Fibroblast of skin of back (primary cell): ENCODE measurements around the gene TIMM17A. TPM values are rescaled to one million over a fixed set of nuclear protein-coding genes. Genes with fewer than 3 reads are reported as not detected.

Experiments
- DNase-seq: peaks from one replicate; pipeline ENCODE4 v3.0.0-alpha.2; 2013
- polyA plus RNA-seq, 2 experiments: library from polyadenylated mRNA; unstranded; fragments of 120-200 nt; gene quantifications; one replicate each; pipeline ENCODE4 v1.2.1, GENCODE V29; 2013; ENCODE audit not compliant: insufficient read length in 2 of 2

TIMM17A gene
- polyA plus RNA-seq (2013, experiment 1 of 2; ENCODE audit: insufficient read length): 120 TPM
- 87.0 TPM for polyA plus RNA-seq (2013, experiment 2 of 2; ENCODE audit: insufficient read length)

DNA sequence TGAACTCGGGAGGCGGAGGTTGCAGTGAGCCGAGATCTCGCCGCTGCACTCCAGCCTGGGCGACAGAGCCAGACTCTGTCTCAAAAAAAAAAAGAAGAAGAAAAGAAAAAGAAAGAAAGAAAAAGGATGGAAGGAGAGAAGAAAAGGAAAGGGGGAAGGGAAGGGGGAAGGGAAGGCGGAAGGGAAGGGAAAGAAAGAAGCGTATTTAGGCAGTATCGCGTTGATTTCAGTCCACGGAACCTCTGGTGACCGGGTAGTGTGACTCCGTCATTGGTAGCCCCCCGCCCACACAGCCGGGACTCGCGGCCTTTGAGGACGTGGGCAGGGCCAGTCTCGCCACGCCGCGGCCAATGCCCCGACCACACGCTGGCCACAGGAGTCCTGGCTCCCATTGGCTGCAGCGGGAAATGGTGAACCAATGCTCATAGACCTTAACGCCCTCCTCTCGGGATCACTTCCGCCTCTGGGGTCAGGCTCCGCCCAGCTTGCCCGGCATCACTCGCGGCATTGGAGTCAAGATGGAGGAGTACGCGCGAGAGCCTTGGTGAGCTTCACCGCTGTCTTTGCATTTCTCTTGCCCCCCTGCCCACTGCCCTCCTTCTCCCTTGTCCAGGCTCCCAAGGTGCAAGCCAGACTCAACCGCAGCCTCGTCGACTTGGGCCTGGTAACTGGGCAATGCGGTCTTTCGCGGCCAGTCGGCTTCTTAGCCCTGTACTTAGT is at the start of gene TIMM17A:
TIMM17A (plus strand) TSS at position 495 of the 720 bp plus-strand sequence; CDS start at position 519, 24 bp downstream.
- peak; percentile 99 for DNase-seq

DNA sequence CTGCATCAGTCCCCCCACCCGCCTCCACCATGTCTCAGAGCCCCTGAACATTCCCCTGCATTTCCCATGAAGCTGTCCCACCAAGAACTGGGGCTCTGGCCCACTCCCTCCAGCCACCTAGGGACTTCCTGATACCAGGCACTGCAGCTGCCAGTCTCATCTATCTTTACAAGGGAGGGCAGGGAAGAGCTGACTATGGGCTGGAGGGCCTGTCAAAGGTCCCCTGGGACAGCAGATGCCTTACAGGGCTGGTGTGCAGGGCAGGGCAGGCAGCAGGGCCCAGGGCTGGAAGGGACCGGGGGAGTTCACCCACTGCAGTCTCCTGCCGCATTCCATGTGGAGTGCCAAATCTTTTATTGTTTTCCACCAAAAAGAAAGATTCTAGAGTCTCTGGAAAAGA is 49.0 kb upstream of the TIMM17A start:
- peak; percentile 62 for DNase-seq

DNA sequence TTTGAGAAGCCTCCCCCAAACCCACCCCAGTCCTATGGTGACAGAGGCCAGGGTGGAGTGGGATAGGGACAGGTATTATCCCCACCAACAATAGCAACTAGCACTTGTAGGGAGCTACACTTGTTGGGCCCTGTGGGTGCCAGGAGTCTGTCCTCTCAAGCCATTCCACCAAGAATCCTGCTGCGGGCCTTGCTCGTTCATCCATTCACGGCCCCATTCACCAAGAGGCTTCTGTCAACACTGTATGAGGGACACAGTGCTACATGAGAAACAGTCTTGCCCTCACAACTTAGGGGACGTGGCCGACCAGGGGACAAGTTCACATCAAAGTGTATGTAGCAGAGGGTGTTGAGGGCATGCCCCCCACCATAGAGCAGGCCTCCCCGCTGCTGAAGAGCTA is 47.7 kb upstream of the TIMM17A start:
- no peak for DNase-seq

DNA sequence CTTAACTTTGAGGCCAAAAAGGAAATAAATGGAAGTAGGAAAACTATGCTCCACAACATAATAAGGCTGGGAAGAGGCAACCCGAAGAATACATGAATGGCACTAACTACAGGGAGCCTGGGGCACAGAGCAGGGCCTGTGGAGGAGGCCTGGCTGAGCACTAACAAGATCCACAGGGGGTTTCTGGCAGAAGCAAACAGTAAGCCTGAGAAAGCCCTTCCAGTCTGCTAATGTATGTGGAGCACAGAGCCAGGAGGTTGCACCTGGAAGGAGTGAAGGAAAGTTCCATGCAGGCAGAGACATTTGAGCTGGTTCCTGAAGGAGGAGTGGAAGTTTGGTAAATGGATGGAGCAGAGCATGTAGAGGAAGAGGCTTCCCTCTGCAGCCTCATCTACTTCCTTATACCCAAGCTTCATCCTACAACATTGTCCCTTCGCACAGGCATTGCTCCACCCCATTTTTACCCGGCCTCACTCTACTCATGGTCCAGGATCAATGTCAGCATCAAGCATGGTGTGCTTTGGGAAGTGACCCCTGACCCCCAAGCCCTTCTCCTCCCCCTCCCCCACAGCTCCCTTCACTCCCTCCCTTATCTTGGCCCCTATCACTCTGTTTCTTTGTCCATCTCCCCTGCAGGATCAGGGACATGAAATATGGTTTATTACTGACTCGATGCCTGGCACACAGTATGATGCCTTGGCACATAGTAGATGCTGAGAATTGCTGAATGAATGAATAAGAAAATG is 43.3 kb upstream of the TIMM17A start:
- DNase-seq: no peak

DNA sequence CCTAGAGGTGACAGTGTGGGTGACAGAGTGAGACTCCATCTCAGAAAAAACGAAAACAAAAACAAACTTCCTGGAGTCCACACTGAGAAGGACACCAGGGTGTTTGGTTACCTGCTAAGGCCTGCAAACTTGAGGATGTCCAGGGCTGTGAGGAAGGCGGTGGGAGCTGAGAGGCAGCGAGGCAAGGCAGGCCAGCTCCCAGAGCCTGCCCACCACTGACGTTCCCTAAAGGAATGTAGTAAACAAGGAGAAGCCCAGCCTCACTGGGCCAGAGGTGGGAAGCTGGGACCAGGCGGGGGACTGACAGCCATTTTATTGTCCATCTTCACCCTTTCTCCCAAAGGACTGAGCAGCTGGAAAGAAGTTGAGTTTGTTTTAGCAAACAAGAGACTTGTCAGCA is 42.5 kb upstream of the TIMM17A start:
- no peak for DNase-seq

DNA sequence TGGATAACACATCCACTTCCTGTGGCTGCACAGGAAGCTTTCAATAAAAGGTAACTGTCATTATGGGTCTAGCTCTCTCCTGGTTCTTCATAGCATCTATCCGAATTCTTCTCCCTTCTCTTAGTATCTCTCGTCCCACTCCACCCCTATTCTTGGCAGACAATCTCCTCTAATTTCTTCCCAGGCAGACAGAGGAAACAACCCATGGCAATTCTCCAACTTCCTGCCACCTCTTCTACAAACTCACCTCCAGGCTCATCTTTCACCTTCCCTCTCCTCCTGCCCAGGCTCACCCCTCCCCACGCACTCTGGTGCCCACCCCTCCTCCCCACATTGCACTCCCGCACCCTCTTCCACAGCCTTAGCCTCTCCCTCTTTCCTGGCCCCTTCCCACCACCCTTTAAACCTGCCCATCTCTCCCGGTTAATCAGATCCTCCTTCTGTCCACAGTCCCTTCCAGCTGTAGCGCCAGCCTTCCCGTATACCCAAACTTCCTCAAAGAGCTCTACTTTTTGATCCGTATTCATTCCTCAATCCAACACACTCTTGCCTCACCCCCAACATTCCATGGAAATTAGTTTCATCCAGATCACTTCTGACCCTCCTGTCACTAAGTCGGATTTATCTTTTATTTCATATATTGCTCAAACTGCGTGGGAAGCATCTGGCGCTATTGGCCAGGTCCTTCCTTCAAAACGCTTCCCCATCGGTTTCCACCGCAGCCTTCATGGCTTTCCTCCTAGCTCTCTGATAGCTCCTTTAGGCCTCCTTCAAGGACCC is 40.7 kb upstream of the TIMM17A start:
- DNase-seq: no peak

DNA sequence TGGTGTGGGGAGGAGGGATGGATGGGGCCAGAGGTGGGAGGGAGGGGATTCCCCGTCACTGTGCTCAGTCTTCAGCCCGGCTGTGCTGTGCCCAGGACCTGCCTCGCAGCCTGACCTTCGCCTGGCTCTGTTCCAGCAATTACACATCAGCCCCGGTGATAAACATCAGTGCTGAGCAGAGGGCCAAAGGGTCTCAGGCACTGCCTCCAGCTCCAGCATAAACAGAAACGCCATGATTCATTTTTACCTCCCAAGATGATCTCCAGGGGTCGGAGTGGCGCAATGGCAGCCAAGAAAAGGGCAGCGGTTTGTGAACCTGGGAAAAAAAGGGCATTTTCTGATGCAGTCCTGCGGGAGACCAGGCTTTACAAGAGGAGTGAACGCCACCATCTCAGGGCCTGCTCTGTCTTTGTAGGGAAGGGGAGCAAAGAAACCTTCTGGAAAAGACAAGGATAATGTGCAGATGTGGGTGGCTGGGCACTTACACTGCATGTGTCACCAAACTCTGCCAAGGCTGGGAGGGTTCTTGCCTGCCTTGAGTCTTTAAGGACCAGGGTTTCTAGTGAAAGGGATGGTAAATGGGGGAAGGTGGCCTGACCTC is 38.6 kb upstream of the TIMM17A start:
- peak; percentile 84 for DNase-seq

DNA sequence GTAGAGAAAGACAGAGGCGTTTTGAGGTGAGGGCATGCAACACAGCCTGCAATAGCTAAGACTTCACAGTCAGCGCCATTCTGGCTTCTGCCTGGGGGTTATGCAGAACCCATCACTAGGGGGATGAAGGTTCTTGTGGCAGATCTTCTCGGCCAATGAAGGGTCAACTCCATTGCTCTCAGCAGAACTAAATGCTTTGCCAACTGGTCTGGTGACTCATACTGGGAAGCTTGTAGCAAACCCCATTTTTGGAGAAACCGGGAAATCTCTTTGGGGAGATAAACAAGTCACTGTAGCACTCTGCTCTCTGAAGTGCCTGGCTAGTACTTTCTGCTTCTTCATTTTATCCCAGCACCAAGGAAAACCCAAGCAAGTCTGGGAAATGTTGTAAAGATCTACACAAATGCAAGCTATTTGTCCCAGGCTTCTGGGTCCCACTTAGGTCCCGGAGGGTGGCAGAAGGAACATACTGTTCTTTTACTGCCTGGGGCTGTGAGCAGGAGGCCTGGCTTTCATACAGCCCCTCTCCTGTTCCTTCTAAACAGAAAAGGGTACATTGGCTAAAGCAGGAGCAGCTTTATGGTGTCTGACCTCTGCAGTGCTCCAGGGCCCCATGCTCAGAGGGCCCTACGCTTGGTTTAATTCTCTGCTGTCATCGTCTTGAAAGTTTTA is 37.8 kb upstream of the TIMM17A start:
- DNase-seq: peak; percentile 84

DNA sequence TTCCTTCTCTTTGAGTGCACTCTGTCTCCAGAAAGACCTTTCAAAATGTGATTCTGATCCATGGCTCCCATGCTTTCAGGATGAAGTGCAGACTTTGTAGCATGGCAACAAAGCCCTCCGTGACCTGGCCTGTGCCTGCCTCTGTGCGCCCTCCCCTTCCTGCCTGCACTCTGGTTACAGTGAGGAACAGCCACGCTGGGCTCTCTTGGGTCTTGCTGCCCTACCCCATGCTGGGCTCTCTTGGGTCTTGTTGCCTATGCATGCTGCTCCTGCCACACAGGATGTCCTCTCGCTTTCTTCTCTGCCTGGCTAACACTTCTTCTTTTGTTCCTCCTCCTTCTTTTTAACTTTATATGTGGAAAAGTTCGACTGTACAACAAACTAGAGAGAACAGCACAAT is 37.0 kb upstream of the TIMM17A start:
- no peak for DNase-seq

DNA sequence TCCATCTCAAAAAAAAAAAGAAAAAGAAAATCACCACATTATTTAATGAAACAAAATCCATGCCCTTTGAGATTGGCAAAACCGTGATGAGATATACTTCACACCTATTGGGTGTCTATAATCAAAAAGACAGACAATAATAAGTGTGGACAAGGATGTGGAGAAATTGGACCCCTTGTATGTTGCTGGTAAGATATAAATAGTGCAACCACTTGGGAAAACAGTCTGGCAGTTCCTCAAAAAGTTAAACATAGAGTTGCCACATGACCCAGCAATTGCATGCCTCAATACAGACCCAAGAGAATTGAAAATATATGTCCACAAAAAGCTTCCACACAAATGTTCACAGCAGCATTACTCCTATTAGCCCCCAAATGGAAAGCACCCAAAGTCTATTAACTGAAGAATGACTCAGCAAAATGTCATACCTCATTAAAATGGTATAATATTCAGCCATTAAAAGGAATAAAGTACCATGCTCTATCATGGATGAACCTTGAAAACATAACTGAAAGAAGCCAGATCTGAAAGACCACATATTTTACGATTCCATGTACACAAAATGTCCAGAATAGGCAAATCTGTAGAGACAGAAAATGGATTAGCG is 33.2 kb upstream of the TIMM17A start:
- DNase-seq: no peak

DNA sequence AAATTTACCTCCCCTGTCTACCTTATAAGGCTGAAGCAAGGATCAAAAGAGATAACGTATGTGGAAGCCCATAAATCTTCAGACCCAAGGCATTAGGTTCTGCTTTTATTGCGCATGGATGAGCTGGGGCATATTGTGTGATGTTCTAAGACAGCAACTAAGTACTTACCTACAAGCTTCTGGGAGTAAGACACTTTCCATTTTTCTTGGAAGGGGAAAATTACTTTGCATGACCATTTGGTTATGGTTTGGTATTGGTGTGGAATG is 30.1 kb upstream of the TIMM17A start:
- no peak for DNase-seq

DNA sequence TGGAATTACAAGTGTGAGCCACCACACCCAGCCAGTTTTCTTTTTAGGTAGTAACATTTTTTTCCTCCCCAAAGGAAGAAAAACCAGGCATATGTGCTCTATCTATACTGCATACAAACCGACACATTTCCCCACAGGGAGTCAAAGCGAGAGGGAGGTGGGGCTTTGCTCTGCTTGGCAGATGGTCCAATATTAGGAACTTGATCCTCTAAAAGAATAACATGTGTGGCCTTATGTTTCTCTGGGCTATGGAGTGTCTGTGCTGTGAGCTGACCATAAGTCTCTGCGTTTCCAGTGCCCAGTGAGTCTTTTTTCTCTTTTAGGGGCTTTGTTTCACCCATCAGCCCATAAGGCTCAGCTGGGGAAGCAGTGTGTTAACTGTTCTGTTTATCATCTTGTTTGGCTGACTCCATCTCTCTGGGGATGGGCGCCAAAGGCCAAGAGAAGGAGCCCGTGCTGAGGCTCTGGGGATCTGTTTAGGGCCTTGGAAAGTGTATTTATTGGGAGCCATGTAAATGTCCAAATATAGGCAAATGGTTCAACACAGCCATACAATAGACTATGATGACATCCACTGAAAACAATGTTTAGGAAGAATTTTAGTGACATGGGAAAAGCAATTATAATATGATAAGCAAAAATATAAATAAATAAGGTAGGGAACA is 29.2 kb upstream of the TIMM17A start:
- peak; percentile 59 for DNase-seq

DNA sequence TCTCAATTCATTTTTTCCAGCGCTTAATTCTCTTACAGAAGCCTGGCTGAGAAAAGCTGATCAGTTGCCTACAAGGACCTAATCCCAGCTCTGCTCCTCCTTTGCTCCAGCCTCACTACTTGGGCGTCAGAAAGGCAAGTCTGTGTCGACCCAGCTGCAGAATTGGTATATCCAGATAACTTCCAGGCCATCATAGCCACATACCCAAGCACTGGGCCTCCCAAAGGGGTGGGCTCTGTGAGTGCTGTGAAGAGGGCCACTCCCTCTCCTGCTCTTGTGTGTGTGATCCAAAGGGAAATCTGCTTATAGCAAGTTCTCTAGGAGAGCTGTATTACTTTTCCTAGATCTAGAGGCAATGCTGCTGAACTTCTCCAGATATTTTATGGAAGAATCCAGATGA is 27.0 kb upstream of the TIMM17A start:
- no peak for DNase-seq

DNA sequence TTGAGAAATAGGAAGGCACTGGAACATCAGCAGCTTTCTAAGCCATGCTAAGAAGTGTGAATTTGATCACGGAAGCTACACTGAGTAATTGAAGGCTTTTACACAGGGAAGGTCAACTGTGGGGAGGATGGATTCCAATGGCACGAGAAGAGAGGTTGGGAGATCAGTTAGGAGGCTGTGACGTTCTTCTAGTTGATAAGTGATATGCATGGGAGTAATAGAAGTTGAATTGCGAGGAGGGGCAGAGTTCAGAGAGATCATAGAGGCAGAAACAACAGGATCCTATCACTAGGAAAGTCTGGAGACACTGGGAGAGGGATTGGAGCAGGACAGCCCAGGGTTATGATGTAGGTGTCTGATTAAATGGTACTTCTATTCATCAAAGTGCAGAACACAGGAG is 25.2 kb upstream of the TIMM17A start:
- DNase-seq: no peak

DNA sequence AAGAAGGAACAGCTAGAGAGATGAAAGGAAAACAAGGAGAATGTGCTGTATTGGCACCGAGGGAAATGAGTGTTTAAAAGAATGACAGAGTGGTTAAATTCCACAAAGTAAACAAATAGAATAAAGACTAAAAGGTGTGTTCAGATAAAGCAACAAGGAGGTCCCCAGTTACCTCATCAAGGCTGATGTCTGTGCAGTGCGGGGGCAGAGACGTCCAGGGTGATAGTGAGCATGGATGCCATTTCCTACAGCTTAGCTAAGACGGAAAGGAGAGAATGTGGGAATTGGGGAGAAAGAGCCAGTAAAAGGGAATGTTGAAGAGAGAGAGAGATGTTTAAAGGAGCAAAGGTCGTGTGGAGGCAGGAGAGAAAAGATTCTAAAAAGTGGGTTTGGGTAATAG is 24.5 kb upstream of the TIMM17A start:
- no peak for DNase-seq

DNA sequence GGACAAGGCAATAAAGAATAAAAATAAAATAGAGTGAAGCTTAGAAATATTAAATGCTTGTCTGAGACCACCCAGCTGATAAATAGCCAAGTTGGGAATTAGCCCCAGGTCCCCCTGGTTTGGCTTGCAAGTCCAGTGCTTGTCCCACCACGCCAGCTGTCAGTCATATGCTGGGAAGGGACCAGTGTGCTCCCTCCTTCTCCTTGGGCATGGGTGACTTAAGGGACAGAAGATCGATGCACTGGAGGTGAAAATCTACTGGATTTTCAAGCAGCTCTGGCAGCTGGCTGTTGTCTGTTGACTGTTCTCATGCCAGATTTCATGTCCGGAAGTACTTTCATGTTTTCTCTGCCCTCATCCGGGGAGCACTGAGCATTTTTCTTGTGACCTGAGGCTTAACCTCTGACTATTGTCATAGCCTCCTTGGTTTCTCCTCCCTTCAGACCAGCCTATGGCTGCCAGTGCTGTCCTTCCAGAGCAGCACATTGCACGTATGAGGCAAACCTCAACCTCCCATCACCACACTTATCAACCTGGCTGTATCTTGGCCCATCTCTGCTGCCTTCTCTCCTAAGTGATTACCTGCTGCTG is 21.4 kb upstream of the TIMM17A start:
- peak; percentile 59 for DNase-seq

DNA sequence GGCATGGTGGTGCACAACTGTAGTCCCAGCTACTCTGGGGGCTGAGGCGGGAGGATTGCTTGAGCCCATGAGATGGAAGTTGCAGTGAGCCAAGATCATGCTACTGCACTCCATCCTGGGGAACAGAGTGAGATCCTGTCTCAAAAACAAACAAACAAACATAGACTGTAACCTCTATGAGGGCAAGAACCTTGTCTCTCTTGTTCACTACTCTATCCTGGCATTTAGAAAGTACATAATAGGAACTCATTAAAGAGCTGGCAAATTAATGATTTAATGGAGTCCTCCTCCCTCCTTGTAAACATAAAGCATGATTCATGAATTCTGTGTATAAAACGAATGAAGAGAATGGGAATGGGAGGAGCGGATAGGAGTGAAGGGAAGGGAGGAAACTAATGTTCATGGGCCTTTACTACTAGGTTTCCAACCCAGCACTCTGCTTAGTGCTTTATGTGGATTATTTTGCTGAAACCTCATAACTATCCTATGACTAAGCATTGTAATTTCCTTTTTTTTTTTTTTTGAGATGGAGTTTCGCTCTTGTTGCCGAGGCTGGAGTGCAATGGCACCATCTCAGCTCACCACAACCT is 17.6 kb upstream of the TIMM17A start:
- DNase-seq: peak; percentile 86

DNA sequence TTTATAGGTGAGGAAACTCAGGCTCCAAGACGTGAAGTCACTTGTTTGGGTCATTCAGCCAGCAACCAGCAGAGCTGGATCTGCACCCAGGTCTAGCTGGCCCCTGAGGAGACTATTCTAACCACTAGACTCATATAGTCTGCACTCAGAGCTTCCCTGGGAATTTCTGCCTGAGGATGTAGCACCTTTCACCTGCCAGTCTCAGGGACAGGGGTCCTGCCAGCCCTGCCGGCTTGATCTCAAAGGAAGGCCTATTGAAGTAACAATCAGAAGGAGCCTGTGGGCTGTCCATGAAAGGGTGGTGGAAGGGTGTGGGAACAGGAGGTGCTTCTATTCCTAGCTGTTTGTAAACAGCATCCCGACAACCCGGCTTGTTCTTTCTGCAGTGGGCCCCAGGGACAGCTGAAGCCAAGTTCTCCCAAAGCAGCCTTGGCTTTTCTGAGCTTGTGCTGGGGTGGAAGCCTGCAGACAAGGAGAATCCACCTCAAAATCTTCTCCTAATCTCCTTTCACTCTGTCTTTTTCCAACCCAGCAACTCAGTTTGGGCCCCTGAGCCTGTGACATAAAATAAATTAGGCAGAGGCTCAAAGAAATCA is 16.8 kb upstream of the TIMM17A start:
- DNase-seq: no peak

DNA sequence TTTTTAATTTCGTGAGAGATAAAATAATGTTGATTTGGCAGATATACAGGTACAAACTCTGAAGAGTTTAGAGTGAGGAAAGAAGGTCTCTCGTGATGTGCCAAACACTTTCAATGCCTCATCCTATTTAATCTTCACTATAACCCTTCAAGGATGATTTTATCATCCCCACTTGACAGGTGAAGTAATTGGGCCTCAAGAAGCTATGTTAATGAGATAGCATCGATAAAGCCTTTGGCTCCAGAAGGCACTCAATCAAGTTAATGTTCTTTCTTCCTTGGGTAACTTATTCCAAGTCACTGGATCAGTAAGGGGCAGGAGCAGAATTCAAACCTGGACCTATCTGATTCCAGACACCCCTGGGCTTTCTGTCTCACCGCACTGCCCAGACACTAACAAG is 16.2 kb upstream of the TIMM17A start:
- no peak for DNase-seq

DNA sequence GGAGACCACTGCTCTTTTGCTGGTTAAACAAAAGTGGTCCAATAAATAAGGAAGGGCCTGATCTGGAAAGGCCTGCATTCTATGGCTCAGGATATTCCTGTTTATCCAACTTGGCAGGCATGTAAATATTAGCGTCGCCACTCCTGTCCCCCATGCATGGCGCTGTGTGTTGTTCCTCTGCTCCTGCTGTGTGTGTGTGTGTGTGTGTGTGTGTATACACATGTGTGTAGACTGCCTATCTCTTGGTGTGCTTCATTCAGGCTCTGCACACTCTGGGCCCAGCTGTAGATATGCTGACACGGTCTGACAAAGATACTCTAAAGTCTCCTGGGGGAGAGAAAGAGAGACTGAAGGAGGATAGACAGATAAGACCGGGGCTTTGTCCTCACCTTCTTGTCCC is 15.7 kb upstream of the TIMM17A start:
- DNase-seq: no peak
